Measurements from ENCODE around the gene KIF4A.
"Not testable (repeated sequence)": the region's sequence is repeated elsewhere in the genome, so short reads cannot be mapped to it uniquely, and the experiment has no call there.

Gene KIF4A

GRCh38 chrX:70281951-70282350 lies 8.0 kb upstream of the KIF4A start, which contains the start of gene RAB41:
TSS of gene RAB41 (plus strand) at chrX:70282172. CDS start at chrX:70282218, 46 bp downstream.
- DNase-seq (ENCODE audit: low read depth, low spot score): no peak

DNA sequence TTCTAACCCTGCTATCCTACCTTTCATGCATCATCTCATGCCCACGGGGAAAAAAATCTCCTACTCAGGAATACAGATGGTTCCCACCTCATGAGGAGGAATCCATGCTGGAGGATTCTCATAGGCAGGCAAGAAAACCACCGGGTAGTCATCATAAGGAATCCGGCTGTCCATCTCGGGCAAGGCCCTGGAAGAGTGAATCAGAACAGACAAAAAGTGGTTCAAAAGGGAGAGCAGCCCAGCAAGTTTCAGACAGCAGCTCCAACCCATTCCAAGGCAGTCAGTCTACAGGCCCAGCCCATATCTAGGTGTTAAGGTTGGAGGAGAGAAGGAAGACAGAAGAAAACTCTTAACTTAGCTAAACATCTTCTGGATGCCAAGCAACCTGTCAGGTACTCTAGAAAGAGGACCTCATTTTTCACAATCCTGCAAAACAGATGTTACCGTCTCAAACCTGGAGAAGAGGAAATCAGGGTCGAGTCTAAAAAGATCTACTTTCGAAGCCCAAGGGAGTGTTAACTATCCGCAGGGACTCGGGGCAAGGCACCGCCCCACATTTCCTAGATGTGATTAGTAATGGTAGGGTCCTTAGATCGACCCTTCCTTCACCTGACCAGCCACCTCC lies 624 bp upstream of the KIF4A start:
- DNase-seq (ENCODE audit: low read depth, low spot score): no peak

DNA sequence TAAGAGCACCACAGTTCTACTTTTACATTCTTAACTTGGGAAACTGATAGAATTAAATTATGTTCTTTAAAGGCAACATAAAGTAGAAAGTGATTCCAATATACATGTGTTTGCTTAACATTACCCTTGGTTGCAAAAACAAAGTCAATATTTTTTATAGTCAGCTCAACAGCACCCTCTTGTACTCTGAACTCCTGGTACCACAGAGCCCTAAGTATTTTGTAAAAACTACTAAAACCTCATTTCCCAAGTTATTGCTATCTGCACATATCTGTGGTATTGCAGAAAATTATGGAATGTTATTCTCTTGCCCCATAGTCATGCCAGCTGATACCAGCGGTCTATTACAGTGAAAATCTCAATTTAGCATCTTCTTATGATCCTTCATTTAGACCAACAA lies 2.9 kb downstream of the KIF4A start:
- no peak for DNase-seq (ENCODE audit: low read depth, low spot score)

- no peak for DNase-seq (ENCODE audit: low read depth, low spot score)
Measured at GRCh38 chrX:70293621-70294020, 3.7 kb downstream of the KIF4A start.

DNA sequence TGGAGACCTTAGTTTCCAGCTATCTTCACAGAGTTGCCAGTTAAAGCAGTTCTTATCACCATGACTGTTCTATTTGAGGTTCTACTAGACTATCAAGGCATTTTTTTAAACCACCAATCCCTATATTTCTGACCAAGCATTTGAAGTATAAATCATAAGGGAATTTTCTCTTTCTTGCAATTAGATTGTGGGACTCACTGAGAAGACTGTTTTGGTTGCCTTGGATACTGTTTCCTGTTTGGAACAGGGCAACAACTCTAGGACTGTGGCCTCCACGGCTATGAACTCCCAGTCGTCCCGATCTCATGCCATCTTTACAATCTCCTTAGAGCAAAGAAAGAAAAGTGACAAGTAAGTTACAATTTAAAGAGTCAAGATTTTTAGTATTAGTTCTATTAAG lies 11.8 kb downstream of the KIF4A start:
- DNase-seq (ENCODE audit: low read depth, low spot score): no peak

GRCh38 chrX:70313503-70313902 lies 23.6 kb downstream of the KIF4A start:
- DNase-seq (ENCODE audit: low read depth, low spot score): no peak

DNA sequence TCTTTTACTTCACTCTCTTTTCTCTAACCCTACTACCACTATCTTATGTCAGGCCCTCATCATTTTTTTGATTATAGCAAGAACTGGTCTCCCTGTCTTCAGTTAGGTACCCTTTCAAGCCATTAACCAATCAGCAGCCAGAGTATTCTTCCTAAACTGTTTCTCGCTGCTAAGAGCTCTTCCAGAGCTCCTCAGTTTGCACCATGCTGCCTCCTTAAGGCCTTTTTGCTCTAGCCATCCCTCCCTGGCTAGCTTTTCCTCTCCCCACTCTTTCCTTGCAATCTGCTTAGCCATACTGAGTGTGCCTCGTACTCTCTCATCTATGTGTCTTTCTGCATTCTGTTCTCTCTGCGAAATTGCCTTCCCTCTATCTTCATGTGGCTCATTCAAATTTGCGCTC lies 32.9 kb downstream of the KIF4A start:
- no peak for DNase-seq (ENCODE audit: low read depth, low spot score)

GRCh38 chrX:70323628-70324027 lies 33.7 kb downstream of the KIF4A start:
- DNase-seq (ENCODE audit: low read depth, low spot score): not testable (repeated sequence)

DNA sequence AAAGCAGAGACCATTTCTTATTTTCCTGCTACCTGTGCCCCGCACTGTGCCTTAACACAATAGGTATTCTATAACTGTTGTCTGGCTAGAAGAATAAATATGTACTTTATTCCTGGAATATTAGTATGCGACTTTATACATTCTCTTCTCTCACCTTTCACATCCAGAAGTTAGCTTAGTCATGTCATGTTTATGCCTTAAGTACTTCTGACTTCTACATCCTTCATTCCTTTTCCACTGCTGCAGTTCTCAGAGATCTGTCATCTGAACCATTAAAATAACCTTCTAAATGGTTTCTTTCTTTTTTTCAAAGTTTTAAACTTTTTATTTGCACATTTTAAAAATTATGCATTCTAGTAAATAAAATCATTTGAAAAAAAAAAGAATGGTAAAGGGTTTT lies 34.4 kb downstream of the KIF4A start:
- no peak for DNase-seq (ENCODE audit: low read depth, low spot score)

DNA sequence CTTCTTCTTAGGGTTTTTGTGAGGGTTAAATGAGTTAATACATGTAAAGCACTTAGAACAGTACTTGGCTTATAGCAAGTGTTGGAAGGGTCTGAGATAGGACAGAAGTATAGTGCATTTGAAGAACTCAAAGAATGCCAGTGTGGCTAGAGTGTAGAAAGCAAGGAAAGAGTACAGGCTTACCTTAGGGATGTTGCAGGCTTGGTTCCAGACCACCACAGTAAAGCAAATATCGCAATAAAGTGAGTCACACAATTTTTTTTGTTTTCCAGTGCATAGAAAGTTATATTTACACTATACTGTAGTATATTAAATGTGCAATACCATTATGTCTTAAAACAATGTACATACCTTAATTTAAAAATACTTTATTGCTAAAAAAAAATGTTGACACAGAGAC lies 41.3 kb downstream of the KIF4A start:
- DNase-seq (ENCODE audit: low read depth, low spot score): no peak

GRCh38 chrX:70332600-70332999 lies 42.7 kb downstream of the KIF4A start:
- no peak for DNase-seq (ENCODE audit: low read depth, low spot score)

- DNase-seq (ENCODE audit: low read depth, low spot score): no peak
Measured at GRCh38 chrX:70336767-70337166, 46.9 kb downstream of the KIF4A start.

GRCh38 chrX:70338290-70338689 lies 48.4 kb downstream of the KIF4A start:
- DNase-seq (ENCODE audit: low read depth, low spot score): no peak

DNA sequence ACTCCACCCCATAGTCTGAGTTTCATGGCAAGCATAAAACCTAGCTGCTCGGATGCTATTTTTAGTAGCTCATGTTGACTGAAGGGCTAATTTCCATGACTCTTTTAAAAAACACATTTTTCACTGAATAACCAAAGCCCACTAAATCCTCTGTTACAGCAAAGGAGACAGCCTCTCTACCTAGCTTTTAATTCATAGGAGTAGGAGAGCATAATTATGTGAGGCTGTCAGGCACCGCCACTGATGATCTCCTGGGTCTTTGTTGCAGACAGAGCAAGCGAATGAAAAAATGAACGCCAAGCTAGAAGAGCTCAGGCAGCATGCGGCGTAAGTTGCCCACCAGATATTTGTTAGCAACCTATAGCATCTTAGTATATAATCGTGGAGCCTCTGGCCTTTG lies 53.5 kb downstream of the KIF4A start:
- DNase-seq (ENCODE audit: low read depth, low spot score): no peak

- DNase-seq (ENCODE audit: low read depth, low spot score): no peak
Measured at GRCh38 chrX:70346418-70347070, 56.6 kb downstream of the KIF4A start.

GRCh38 chrX:70348825-70349224 lies 58.9 kb downstream of the KIF4A start:
- DNase-seq (ENCODE audit: low read depth, low spot score): not testable (repeated sequence)

- DNase-seq (ENCODE audit: low read depth, low spot score): not testable (repeated sequence)
Measured at GRCh38 chrX:70349367-70350125, 59.6 kb downstream of the KIF4A start.

- DNase-seq (ENCODE audit: low read depth, low spot score): no peak
Measured at GRCh38 chrX:70352496-70352895, 62.6 kb downstream of the KIF4A start.

DNA sequence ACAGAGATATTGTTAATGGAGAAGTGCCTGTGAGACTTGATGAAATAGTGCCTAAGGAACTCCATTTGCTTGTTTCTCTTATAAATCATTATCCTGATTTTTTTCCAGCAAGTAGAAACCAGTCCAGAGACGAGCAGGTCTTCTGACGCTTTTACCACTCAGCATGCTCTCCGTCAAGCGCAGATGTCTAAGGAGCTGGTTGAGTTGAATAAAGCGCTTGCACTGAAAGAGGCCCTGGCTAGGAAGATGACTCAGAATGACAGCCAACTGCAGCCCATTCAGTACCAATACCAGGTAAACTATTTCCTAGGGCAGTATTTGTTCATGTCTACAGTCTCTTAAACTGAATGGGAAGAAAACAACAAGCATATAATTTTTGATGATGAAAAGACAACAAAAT lies 63.6 kb downstream of the KIF4A start:
- no peak for DNase-seq (ENCODE audit: low read depth, low spot score)

DNA sequence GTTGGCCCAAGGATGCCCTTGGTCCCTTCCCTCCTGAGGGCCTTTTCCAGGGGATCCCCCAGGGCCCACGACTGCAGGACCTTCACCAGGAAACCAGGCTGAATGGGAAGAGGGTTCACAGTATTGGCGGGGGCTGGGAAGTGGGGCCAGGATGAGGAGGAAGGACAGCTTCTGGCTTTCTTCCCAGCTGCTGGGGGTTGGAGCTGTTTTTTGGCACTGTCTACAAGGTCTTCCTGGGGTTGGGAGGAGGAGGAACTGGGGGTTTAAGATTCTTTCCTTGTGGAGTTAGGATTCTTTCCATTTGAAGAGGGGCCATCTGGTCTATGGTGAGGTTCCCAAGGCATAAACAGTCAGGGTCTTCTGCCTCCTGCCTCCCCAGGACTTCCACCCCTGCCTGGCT lies 64.8 kb downstream of the KIF4A start:
- no peak for DNase-seq (ENCODE audit: low read depth, low spot score)

DNA sequence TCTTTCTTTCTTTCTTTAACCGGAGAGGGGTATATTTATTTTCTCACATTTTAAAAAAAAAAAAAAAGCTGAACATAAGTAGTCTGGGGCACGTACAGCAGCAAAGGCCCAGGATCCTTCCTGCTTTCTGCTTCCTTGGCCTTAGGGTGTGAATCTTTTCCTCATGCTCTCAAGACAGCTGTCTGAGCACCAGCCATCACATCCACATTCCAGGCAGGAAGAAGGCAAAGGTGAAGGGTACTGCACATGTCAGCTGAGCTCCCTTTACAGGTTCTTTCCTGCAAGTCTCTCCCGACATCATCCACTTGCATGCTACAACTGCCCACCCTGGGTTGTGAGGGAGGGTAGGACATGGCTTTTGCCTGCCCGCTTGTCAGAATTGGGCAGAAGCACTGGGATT lies 69.6 kb downstream of the KIF4A start:
- DNase-seq (ENCODE audit: low read depth, low spot score): no peak

DNA sequence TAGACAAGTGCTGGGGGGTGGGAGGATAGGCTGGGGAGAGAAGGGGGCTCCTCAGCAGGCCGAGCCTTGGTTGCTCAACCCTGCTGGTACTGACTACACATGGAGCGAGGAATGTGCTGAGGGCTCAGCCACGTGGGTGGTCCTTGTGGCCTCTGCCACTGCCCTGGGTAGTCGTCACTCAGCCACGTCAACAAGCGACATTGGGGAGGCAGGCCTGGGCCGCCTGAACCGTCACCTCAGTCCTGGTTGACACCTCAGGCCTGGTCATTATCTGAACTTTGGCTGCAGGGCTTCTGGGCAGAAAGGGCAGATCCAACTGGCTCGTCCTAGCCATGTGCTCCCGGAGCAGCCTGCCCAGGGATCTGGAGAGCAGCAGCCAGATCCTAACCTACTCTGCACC lies 70.5 kb downstream of the KIF4A start:
- no peak for DNase-seq (ENCODE audit: low read depth, low spot score)

- not testable (repeated sequence) for DNase-seq (ENCODE audit: low read depth, low spot score)
Measured at GRCh38 chrX:70368731-70369130, 78.8 kb downstream of the KIF4A start.
